ENCODE results near the gene SCUBE3.

GRCh38 chr6:35170891-35171290 lies 42.9 kb upstream of the SCUBE3 start:
- TF ChIP-seq, protein P1, sequence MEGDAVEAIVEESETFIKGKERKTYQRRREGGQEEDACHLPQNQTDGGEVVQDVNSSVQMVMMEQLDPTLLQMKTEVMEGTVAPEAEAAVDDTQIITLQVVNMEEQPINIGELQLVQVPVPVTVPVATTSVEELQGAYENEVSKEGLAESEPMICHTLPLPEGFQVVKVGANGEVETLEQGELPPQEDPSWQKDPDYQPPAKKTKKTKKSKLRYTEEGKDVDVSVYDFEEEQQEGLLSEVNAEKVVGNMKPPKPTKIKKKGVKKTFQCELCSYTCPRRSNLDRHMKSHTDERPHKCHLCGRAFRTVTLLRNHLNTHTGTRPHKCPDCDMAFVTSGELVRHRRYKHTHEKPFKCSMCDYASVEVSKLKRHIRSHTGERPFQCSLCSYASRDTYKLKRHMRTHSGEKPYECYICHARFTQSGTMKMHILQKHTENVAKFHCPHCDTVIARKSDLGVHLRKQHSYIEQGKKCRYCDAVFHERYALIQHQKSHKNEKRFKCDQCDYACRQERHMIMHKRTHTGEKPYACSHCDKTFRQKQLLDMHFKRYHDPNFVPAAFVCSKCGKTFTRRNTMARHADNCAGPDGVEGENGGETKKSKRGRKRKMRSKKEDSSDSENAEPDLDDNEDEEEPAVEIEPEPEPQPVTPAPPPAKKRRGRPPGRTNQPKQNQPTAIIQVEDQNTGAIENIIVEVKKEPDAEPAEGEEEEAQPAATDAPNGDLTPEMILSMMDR (IDR thresholded peaks at IDR 0.05; ENCODE audit: poor library complexity) = no peak
- TF ChIP-seq EZH2 (IDR thresholded peaks at IDR 0.05; ENCODE audit: borderline replicate concordance) = no peak

All from hepatocyte (in vitro differentiated cells).